GM03348 (cell line): ENCODE data around the gene CDH26.
"Not testable (repeated sequence)": the region's sequence is repeated elsewhere in the genome, so short reads cannot be mapped to it uniquely, and the experiment has no call there.

ENCODE experiments used
- DNase-seq: peaks from one replicate; pipeline ENCODE4 v3.0.0; 2012; ENCODE audit warnings: low spot score

The CDH26 gene

DNA sequence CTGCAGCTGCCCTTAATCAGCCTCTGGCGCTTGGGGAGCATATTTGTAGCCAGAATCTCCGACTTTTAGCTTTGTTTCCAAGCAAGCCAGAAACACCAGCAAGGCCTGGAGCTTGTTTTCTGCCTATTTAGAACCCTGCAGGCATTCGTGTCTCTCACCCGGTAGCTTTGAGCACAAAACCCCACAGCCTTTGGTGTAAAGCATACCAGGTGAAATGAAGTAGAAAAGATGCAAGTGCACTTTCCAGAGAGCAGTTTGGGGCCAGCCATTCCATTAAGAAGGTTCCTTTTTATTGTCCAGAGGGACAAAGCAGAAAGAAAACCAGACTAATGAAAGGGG is 17.3 kb upstream of the CDH26 start:
- no peak for DNase-seq

- DNase-seq: no peak
Measured at GRCh38 chr20:59942245-59942644, 16.0 kb upstream of the CDH26 start.

DNA sequence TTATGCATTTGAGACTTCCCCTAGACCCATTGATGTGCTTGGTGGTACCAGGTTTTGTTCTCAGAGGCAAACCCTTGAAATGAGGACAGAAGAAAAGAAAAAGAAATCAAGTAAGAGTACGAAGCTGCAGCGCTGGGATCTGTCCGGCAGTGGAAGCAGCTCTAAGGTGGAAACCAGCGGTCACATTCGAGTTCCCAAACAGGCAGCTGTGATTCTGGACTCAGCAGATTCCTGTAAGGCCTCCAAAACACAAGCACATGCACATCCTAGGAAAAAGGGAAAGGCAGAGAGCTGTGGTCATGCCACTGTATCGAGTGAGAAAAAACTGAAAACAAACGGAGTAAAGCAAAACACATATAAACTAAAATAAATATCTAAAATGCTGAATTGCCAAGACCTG is 13.5 kb upstream of the CDH26 start:
- no peak for DNase-seq

DNA sequence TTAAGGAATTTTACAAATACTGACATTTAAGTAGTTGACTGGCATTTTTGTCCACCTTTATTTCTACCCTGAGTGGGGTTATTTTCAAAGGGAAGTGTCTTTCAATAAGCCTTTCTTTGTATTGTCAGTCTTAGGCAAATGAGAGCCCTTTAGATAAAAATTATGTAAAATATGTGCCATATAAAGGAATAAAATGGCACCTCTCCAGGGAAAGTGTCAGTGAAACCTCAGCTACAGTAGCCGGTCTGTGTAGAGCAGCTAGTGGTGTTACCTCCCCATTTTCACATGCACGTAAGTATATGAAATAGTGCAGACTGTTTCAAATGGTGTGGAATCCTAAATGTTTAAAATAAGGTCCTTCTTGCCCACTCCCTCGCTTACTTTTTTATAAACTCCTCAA is 13.0 kb upstream of the CDH26 start:
- no peak for DNase-seq

GRCh38 chr20:59945731-59946130 is 12.5 kb upstream of the CDH26 start:
- no peak for DNase-seq

DNA sequence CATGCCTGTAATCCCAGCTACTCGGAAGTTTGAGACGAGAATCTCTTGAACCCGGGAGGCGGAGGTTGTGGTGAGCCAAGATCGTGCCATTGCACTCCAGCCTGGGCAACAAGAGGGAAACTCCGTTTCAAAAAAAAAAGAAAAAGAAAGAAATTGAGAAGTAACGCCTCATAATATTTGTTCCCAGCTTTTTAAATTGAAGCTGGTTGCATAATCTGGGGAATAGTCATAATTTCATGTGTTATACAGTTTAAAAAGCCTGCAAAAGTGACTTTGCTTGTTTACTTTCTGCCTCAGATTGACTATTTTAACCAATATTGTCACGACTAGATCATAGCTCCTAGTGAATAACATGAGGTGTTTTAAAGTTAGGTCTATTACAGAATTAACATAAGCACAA is 10.8 kb upstream of the CDH26 start:
- DNase-seq: no peak

DNA sequence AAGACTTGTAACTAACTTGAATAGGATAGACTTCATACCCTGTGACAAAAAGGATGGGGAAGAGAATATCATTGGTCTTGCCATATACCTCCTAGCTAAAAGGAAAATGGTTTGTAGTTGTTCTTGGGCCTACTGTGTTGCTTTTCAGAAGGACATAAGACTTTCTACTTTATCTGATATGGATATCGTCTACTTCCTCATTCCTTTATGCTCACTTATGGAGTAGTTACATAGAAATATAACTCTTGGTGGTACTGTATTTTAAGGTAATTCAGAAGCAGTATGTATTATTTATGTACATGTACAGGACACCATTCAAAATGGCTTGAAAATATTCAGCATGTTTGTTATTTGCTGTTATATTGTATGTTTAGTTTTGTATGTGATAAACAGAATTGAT is 10.0 kb upstream of the CDH26 start:
- no peak for DNase-seq

DNA sequence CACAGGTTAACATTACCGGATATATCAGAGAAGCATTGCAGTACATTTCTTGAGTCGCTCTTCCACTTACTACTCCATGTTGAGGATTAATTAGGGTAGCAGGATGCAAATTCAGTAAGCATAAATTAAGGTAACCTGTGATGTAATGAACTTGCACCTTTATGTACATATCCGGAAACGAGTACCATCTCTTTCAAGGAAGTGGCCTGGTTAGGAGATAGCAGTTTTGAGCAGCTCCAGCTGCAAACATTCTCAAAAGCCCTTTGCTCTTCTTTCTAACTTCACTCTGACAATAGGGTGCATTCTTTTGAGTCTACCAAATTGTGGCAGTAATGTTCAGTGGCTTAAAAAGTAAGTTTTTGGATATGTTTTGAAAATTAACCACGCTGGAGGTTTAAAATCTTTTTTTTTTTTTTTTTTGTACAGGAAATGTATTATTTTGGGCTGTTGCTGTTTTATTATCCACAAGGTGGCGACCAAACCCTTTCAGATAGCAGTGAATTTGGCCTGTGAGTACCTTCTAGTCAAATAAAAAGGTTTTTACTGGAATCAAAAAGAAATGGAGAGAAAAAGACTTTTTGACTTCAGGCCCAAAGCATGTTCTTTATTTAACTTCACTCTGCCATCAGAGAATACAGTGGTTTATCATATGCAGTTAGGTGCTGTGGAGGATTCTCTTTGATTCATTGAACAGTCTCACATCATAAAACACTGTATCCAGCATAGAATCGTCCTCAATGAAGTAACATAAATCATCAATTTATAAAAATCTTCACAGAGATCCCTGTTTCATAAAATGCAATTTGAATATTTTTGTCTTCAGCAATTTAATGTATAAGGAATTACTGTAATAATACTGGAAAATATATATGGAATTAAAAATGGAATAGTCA is 9.1 kb upstream of the CDH26 start:
- DNase-seq: peak; percentile 52

- DNase-seq: no peak
Measured at GRCh38 chr20:59949911-59950310, 8.3 kb upstream of the CDH26 start.

GRCh38 chr20:59954718-59955117 is 3.5 kb upstream of the CDH26 start:
- no peak for DNase-seq

DNA sequence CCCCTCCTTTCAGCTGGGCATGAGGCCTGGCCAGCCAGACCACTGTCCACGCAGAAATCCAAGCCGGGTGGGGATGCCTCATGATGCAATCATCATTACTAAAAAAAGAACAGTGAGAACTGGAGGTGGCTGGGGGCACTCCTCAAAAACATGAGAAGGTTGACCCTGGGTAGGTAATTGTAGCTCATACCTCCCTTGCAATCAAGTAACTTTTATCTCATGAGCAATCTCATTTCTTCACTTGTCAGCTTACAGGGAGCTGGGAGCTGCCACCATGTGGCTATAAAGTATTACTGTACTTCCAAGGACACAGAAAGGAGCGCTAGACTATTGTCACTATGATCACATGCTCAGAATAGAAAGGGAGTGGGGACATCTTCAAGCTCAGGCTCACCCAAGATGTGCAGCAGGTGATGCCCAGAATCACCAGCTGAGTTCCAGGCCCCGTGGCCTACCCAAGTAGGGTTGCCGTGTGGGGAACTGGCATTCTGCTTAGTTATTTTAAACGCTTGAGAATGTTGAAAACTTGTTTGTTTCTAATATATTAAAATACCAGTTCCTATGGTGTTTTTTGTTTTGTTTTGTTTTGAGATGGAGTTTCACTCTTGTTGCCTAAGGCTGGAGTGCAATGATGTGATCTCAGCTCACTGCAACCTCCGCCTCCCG is 3.0 kb upstream of the CDH26 start:
- peak; percentile 24 for DNase-seq

GRCh38 chr20:59957568-59957967 is 655 bp upstream of the CDH26 start:
- not testable (repeated sequence) for DNase-seq

- DNase-seq: no peak
Measured at GRCh38 chr20:59958626-59959025, 403 bp downstream of the CDH26 start.

GRCh38 chr20:59961423-59961822 is 3.2 kb downstream of the CDH26 start:
- DNase-seq: no peak

- no peak for DNase-seq
Measured at GRCh38 chr20:59962155-59962554, 3.9 kb downstream of the CDH26 start.

DNA sequence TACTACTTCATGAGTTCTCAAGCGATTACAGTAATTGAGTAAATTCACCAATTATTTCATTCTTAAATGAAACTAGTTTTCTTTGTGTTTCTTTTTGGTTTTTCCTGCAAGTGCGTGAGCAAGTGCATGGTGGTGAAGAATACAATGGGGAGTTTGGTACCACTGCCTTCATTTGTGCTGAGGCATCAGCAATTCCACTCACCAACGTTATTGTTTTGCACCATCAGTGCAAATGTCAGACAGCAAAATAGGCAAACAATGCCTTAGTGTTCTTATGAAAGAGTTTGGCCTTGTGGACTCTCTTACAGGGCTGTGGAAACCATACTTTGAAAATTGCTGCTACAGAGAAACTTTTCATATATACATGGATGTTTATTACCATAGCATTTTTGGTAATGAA is 8.2 kb downstream of the CDH26 start:
- DNase-seq: no peak

DNA sequence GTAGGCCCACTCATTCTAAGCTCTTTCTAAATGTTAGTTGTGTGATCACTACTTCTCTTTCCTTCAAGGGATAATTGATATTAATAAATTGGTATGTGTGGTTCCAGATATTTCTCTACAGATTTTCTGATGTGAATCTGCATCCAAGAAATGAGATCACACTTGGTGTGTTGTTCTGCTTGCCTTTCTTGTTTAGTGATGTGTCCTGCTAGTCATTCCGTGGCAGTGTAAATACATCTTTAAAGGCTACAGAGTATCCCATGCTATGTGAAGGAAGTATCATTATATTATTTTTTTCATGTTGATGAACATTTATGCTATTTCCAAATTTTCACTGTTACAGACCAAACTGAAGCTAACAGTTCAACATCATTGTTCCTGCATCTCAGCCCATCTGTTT is 13.2 kb downstream of the CDH26 start:
- DNase-seq: no peak

- DNase-seq: no peak
Measured at GRCh38 chr20:59972037-59972801, 14.0 kb downstream of the CDH26 start.

- DNase-seq: no peak
Measured at GRCh38 chr20:59976156-59976782, 18.0 kb downstream of the CDH26 start.

DNA sequence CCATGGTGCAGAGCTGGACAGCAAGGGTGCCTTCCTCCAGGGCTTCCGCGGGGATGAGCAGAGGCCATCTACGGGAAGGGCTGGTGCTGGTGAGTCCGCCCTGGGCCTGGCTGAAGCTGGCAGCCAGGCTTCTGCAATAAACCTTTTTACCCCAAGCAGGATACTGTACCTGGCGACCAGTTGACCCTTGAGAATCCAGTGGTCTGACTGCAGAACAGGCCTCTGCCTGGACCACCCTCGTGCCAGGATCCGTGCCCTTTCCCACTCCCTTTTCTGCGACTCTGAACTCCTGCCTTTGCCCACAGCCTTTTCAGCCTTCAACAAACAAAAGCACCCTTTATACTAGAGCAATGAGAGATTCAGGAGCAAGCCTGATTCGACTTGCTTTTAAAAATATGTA is 18.9 kb downstream of the CDH26 start:
- no peak for DNase-seq

DNA sequence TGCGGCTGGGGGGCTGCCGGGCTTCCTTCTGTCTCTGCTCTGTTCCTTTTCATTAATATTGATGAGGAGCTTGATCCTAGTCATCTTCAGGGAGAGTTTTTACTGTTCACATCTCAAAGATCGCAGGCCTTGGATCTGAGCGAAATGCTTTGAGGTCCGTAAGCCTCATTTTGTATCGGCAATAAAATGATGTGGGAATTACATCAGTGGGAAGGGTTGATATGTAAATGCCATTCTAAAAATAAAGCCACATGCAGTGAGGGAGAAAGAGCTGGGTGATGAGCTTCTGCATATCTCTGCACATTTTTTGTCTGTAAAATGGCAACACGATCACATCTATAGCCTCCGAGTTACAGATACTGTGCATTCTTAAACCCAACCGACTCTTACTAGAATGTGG is 24.9 kb downstream of the CDH26 start:
- no peak for DNase-seq

DNA sequence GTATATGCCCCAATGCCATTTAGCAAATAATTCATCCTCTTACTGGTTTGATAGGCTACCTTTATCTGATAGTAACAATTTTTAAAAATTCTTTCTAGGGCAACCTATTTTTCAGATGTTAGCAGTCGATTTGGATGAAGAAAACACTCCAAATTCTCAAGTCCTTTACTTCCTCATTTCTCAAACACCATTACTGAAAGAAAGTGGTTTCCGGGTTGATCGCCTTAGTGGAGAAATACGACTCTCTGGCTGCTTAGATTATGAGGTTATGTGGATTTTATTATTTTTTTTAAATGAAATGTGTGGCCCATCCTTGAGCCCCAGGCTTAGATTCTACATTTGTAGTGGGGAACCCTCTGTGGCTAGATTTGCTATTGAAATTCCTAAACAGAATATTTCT is 26.3 kb downstream of the CDH26 start:
- DNase-seq: no peak

- DNase-seq: no peak
Measured at GRCh38 chr20:59985164-59985563, 26.9 kb downstream of the CDH26 start.
